ENCODE results near the gene SESN1.

Gene SESN1

GRCh38 chr6:109023356-109023925, 71.2 kb downstream of the SESN1 start:
- Histone ChIP-seq H3K27ac (no peak overlapping the region), H3K27me3 (ENCODE audit: insufficient read depth, low read depth) (no peaks in the 10 kb centered on the region), H3K4me3 (IDR thresholded peaks at IDR 0.05; ENCODE audit: insufficient read depth, low read depth, low read length) (no peak overlapping the region), H3K4me1 (ENCODE audit: low read depth, poor library complexity, severe bottlenecking) (peaks cover 9% of the 10 kb centered on the region), H3K79me2 (ENCODE audit: insufficient read depth, low read depth) (no peaks in the 10 kb centered on the region), H3K9ac (no peak overlapping the region), H2AFZ (ENCODE audit: low read depth) (no peak overlapping the region), H3K36me3 (ENCODE audit: insufficient read depth) (no peaks in the 10 kb centered on the region), H4K20me1 (ENCODE audit: insufficient read depth) (no peaks in the 10 kb centered on the region), H3K4me2 (no peak overlapping the region)
- TF ChIP-seq CTCF (conservative IDR thresholded peaks at IDR 0.05; ENCODE audit: low read depth, low read length) = no peak

GRCh38 chr6:109021870-109022269, 72.8 kb downstream of the SESN1 start:
- H3K27ac ChIP-seq = no peak overlapping the region
- TF ChIP-seq CTCF (conservative IDR thresholded peaks at IDR 0.05; ENCODE audit: low read depth, low read length) = no peak
- H2AFZ ChIP-seq (ENCODE audit: low read depth) = no peak overlapping the region
- peaks cover 9% of the 10 kb centered on the region for H3K4me1 ChIP-seq (ENCODE audit: low read depth, poor library complexity, severe bottlenecking)
- H3K36me3 ChIP-seq (ENCODE audit: insufficient read depth) = no peaks in the 10 kb centered on the region
- H3K27me3 ChIP-seq (ENCODE audit: insufficient read depth, low read depth) = no peaks in the 10 kb centered on the region
- H3K4me3 ChIP-seq (IDR thresholded peaks at IDR 0.05; ENCODE audit: insufficient read depth, low read depth, low read length) = no peak overlapping the region
- no peak overlapping the region for H3K4me2 ChIP-seq
- H3K79me2 ChIP-seq (ENCODE audit: insufficient read depth, low read depth) = no peaks in the 10 kb centered on the region
- H3K9ac ChIP-seq = no peak overlapping the region
- H4K20me1 ChIP-seq (ENCODE audit: insufficient read depth) = no peaks in the 10 kb centered on the region

GRCh38 chr6:109019911-109020310, 74.7 kb downstream of the SESN1 start:
- H2AFZ ChIP-seq (ENCODE audit: low read depth) = no peak overlapping the region
- peaks cover 9% of the 10 kb centered on the region for H3K4me1 ChIP-seq (ENCODE audit: low read depth, poor library complexity, severe bottlenecking)
- H3K36me3 ChIP-seq (ENCODE audit: insufficient read depth) = no peaks in the 10 kb centered on the region
- H3K27ac ChIP-seq = no peak overlapping the region
- no peaks in the 10 kb centered on the region for H3K79me2 ChIP-seq (ENCODE audit: insufficient read depth, low read depth)
- no peak overlapping the region for H3K4me2 ChIP-seq
- H3K9ac ChIP-seq = no peak overlapping the region
- no peak overlapping the region for H3K4me3 ChIP-seq (IDR thresholded peaks at IDR 0.05; ENCODE audit: insufficient read depth, low read depth, low read length)
- H4K20me1 ChIP-seq (ENCODE audit: insufficient read depth) = no peaks in the 10 kb centered on the region
- TF ChIP-seq CTCF (conservative IDR thresholded peaks at IDR 0.05; ENCODE audit: low read depth, low read length) = no peak
- H3K27me3 ChIP-seq (ENCODE audit: insufficient read depth, low read depth) = no peaks in the 10 kb centered on the region

GRCh38 chr6:109015176-109015575, 79.5 kb downstream of the SESN1 start:
- Histone ChIP-seq H3K27ac (no peak overlapping the region), H3K4me3 (IDR thresholded peaks at IDR 0.05; ENCODE audit: insufficient read depth, low read depth, low read length) (no peak overlapping the region), H4K20me1 (ENCODE audit: insufficient read depth) (no peaks in the 10 kb centered on the region), H3K4me2 (no peak overlapping the region), H3K27me3 (ENCODE audit: insufficient read depth, low read depth) (no peaks in the 10 kb centered on the region), H2AFZ (ENCODE audit: low read depth) (no peak overlapping the region), H3K79me2 (ENCODE audit: insufficient read depth, low read depth) (no peaks in the 10 kb centered on the region), H3K9ac (no peak overlapping the region), H3K36me3 (ENCODE audit: insufficient read depth) (no peaks in the 10 kb centered on the region), H3K4me1 (ENCODE audit: low read depth, poor library complexity, severe bottlenecking) (peaks cover 6% of the 10 kb centered on the region)
- no peak for TF ChIP-seq CTCF (conservative IDR thresholded peaks at IDR 0.05; ENCODE audit: low read depth, low read length)

Data from KMS-11 (cell line).